ENCODE results near the gene TPPP3.

Gene TPPP3

DNA sequence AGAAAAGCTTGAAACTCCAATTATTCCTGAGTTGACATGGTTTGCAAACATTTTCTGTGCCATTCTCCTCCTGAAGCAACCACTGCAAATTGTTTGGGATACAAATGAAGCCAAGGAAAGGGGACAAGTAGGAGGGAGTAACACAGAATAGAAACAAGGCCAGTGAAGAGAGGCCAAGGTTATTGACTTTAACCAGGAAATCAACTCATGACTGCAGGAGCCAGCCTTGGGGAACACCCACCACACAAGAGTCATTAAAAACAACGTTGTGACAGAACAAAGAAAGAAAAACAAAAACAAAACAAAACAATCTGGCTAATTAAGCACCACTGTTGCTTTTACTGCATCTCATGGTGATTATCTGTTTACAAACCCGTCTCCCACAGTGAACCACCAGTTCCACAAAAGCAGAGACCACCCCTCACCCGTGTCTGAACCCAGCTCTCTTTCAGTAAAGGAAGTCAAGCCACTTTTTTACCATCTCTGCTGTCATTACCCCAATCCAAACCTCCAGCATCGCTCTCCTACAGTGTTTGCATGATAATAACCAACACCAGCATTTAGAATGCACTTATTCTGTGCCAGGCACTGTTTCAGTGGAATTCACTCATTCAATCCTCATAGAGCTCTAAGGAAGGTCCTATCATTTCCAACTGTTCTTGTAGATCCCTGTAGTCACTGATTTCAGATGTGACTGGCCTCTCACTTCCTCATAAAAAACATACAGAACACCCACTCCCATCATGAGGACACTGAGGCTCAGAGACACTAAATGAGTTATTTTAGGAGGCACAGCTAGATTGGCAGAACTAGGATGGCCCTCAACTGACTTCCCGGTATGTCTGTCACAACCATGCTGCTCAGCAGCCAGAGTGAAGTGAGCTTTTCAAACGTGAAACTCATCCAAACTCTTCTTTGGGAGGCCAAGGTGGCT lies 20.9 kb upstream of the TPPP3 start:
- Histone ChIP-seq H3K36me3 (ENCODE audit: insufficient read depth, low read depth, low read length) (no peaks in the 10 kb centered on the region), H3K4me1 (ENCODE audit: insufficient read depth, low read length) (peaks cover 8% of the 10 kb centered on the region; the same call in 1 of the 2 replicates), H3K27ac (ENCODE audit: low read length) (no peak overlapping the region), H3K4me3 (ENCODE audit: low read length) (no peak overlapping the region), H3K27me3 (ENCODE audit: insufficient read depth, low read length) (peaks cover 5% of the 10 kb centered on the region; the same call in 1 of the 2 replicates), H3K9ac (ENCODE audit: low read depth, low read length) (no peak overlapping the region; the same call in 1 of the 2 replicates), H3K9me3 (ENCODE audit: insufficient read depth, low read depth, low read length) (no peaks in the 10 kb centered on the region)

DNA sequence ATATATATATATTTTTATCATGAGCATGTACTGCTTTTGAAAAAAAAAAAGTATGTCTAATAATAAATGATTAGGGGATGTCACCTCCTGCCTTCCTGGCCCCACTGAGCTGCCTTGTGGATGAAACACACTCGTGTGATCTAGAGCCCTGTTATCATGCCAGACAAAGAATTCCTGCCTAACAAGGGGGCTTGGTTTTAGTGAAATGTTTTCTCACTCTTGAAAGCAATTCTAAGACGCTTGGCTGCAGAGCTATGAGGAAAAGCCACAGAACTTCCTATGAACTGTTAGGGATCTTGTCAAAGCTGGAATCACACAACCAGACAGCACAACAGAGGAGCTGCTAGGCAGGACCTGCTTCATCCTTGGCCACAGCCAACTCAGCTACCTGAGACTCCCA lies 19.0 kb upstream of the TPPP3 start:
- Histone ChIP-seq H3K9ac (ENCODE audit: low read depth, low read length) (no peak overlapping the region), H3K27ac (ENCODE audit: low read length) (no peak overlapping the region), H3K4me3 (ENCODE audit: low read length) (no peak overlapping the region), H3K27me3 (ENCODE audit: insufficient read depth, low read length) (peaks cover 5% of the 10 kb centered on the region; the same call in 1 of the 2 replicates), H3K36me3 (ENCODE audit: insufficient read depth, low read depth, low read length) (no peaks in the 10 kb centered on the region), H3K4me1 (ENCODE audit: insufficient read depth, low read length) (peaks cover 11% of the 10 kb centered on the region; the same call in 1 of the 2 replicates), H3K9me3 (ENCODE audit: insufficient read depth, low read depth, low read length) (no peaks in the 10 kb centered on the region)

DNA sequence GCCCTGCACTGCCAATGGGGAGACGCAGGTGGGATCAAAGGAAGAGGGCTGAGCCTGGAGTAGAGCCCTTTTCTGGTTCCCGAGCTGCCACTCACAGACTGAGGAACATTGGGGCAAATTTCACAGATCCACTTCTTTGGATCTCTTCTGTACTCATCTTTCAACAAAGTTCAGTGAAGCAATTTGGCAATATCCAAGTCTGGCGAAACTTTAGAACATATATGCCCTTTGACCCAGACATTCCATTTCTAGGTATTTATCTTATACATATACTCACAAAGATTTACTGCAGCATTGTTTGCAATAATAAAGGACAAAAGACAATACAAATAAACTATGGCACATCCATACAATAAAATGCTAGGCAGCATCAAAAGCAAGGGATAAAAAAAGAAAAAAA lies 18.0 kb upstream of the TPPP3 start:
- Histone ChIP-seq H3K4me1 (ENCODE audit: insufficient read depth, low read length) (peaks cover 13% of the 10 kb centered on the region; the same call in 1 of the 2 replicates), H3K9ac (ENCODE audit: low read depth, low read length) (no peak overlapping the region), H3K36me3 (ENCODE audit: insufficient read depth, low read depth, low read length) (no peaks in the 10 kb centered on the region), H3K27ac (ENCODE audit: low read length) (no peak overlapping the region), H3K9me3 (ENCODE audit: insufficient read depth, low read depth, low read length) (no peaks in the 10 kb centered on the region), H3K27me3 (ENCODE audit: insufficient read depth, low read length) (peaks cover 5% of the 10 kb centered on the region; the same call in 1 of the 2 replicates), H3K4me3 (ENCODE audit: low read length) (no peak overlapping the region)

- no peak overlapping the region for H3K27ac ChIP-seq (ENCODE audit: low read length)
- H3K9me3 ChIP-seq (ENCODE audit: insufficient read depth, low read depth, low read length), result no peaks in the 10 kb centered on the region
- H3K4me1 ChIP-seq (ENCODE audit: insufficient read depth, low read length), result peaks cover 15% of the 10 kb centered on the region; the same call in 1 of the 2 replicates
- H3K4me3 ChIP-seq (ENCODE audit: low read length), result no peak overlapping the region
- no peak overlapping the region for H3K9ac ChIP-seq (ENCODE audit: low read depth, low read length)
- no peaks in the 10 kb centered on the region for H3K27me3 ChIP-seq (ENCODE audit: insufficient read depth, low read length)
- no peaks in the 10 kb centered on the region for H3K36me3 ChIP-seq (ENCODE audit: insufficient read depth, low read depth, low read length)
Measured at GRCh38 chr16:67409631-67410030, 16.3 kb upstream of the TPPP3 start.

GRCh38 chr16:67407788-67408452 lies 14.6 kb upstream of the TPPP3 start:
- Histone ChIP-seq H3K27me3 (ENCODE audit: insufficient read depth, low read length) (no peaks in the 10 kb centered on the region), H3K9me3 (ENCODE audit: insufficient read depth, low read depth, low read length) (no peaks in the 10 kb centered on the region), H3K4me1 (ENCODE audit: insufficient read depth, low read length) (peaks cover 10% of the 10 kb centered on the region; the same call in 1 of the 2 replicates), H3K4me3 (ENCODE audit: low read length) (no peak overlapping the region), H3K36me3 (ENCODE audit: insufficient read depth, low read depth, low read length) (no peaks in the 10 kb centered on the region), H3K27ac (ENCODE audit: low read length) (no peak overlapping the region), H3K9ac (ENCODE audit: low read depth, low read length) (peak overlapping the region; percentile 30; the same call in 1 of the 2 replicates)

DNA sequence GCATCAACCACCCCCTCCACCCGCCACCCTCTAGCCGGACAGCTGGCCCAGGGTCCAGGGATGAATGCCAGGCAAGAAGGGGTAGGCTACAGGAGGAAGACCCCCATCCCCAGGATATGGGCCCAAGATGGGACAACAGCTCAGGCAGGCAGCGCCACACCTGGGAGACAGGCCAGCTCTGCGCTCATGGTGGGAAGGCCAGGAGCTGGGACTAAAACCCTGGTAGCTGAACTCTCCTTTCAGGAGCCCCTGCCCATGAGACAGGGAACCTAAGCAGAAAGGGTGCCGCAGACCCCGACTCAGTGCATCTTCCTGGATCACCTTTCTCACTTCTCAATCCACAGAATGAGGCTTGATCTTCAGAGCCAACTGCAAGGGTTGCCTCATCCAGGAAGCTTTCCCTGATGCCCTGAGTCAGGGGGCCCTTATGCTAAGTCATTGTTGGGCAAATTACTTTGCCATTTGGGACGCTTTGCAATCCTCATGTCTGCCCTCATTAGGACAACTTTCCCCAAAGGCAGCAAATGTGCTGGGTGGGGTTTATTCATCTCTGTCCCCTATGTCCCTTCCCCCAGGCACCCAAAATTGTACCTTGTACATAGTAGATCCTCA lies 14.0 kb upstream of the TPPP3 start:
- Histone ChIP-seq H3K36me3 (ENCODE audit: insufficient read depth, low read depth, low read length) (no peaks in the 10 kb centered on the region), H3K9ac (ENCODE audit: low read depth, low read length) (peak overlapping the region; percentile 30; the same call in 1 of the 2 replicates), H3K27ac (ENCODE audit: low read length) (no peak overlapping the region), H3K9me3 (ENCODE audit: insufficient read depth, low read depth, low read length) (no peaks in the 10 kb centered on the region), H3K4me1 (ENCODE audit: insufficient read depth, low read length) (peaks cover 10% of the 10 kb centered on the region; the same call in 1 of the 2 replicates), H3K4me3 (ENCODE audit: low read length) (no peak overlapping the region), H3K27me3 (ENCODE audit: insufficient read depth, low read length) (no peaks in the 10 kb centered on the region)

GRCh38 chr16:67406111-67406971 lies 13.0 kb upstream of the TPPP3 start:
- no peak overlapping the region for H3K4me3 ChIP-seq (ENCODE audit: low read length)
- H3K9ac ChIP-seq (ENCODE audit: low read depth, low read length), result no peak overlapping the region
- no peak overlapping the region for H3K27ac ChIP-seq (ENCODE audit: low read length)
- peaks cover 10% of the 10 kb centered on the region; the same call in 1 of the 2 replicates for H3K4me1 ChIP-seq (ENCODE audit: insufficient read depth, low read length)
- H3K36me3 ChIP-seq (ENCODE audit: insufficient read depth, low read depth, low read length), result no peaks in the 10 kb centered on the region
- no peaks in the 10 kb centered on the region for H3K27me3 ChIP-seq (ENCODE audit: insufficient read depth, low read length)
- no peaks in the 10 kb centered on the region for H3K9me3 ChIP-seq (ENCODE audit: insufficient read depth, low read depth, low read length)

GRCh38 chr16:67405336-67405735 lies 12.0 kb upstream of the TPPP3 start:
- H3K4me3 ChIP-seq (ENCODE audit: low read length), result no peak overlapping the region
- no peaks in the 10 kb centered on the region for H3K36me3 ChIP-seq (ENCODE audit: insufficient read depth, low read depth, low read length)
- H3K27ac ChIP-seq (ENCODE audit: low read length), result no peak overlapping the region
- no peak overlapping the region for H3K9ac ChIP-seq (ENCODE audit: low read depth, low read length)
- H3K9me3 ChIP-seq (ENCODE audit: insufficient read depth, low read depth, low read length), result no peaks in the 10 kb centered on the region
- H3K27me3 ChIP-seq (ENCODE audit: insufficient read depth, low read length), result no peaks in the 10 kb centered on the region; the same call in 1 of the 2 replicates
- peaks cover 10% of the 10 kb centered on the region; the same call in 1 of the 2 replicates for H3K4me1 ChIP-seq (ENCODE audit: insufficient read depth, low read length)

DNA sequence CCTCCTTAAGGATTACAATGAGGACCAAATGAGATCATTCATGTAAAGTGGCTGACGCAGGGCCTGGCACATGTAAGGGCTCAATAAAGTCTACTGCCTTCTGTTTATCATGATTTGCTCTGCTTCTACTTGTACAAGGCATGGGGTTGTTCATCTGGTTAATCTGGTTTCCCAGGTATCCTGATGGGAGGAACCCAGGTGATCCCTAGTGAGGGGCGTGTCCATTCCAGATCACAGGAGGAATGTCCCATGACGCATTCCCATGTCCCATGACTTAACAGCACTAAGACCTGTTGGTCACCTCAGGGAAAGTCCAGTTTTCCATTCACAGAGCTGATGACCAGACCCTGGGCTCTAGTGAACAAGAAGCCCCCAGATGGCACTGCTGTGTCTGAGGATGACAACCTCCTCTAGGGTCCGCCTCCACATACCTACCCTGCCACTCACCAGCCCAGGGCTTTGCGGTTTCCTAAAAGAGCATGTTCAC lies 11.5 kb upstream of the TPPP3 start:
- no peaks in the 10 kb centered on the region for H3K9me3 ChIP-seq (ENCODE audit: insufficient read depth, low read depth, low read length)
- no peaks in the 10 kb centered on the region for H3K36me3 ChIP-seq (ENCODE audit: insufficient read depth, low read depth, low read length)
- peaks cover 11% of the 10 kb centered on the region; the same call in 1 of the 2 replicates for H3K4me1 ChIP-seq (ENCODE audit: insufficient read depth, low read length)
- H3K27ac ChIP-seq (ENCODE audit: low read length), result no peak overlapping the region
- H3K4me3 ChIP-seq (ENCODE audit: low read length), result no peak overlapping the region
- H3K9ac ChIP-seq (ENCODE audit: low read depth, low read length), result no peak overlapping the region
- no peaks in the 10 kb centered on the region; the same call in 1 of the 2 replicates for H3K27me3 ChIP-seq (ENCODE audit: insufficient read depth, low read length)

GRCh38 chr16:67403976-67404555 lies 10.8 kb upstream of the TPPP3 start:
- H3K4me3 ChIP-seq (ENCODE audit: low read length), result no peak overlapping the region
- H3K36me3 ChIP-seq (ENCODE audit: insufficient read depth, low read depth, low read length), result no peaks in the 10 kb centered on the region
- no peak overlapping the region for H3K27ac ChIP-seq (ENCODE audit: low read length)
- H3K9ac ChIP-seq (ENCODE audit: low read depth, low read length), result no peak overlapping the region
- no peaks in the 10 kb centered on the region for H3K9me3 ChIP-seq (ENCODE audit: insufficient read depth, low read depth, low read length)
- H3K27me3 ChIP-seq (ENCODE audit: insufficient read depth, low read length), result peaks cover 3% of the 10 kb centered on the region
- peaks cover 15% of the 10 kb centered on the region; the same call in 1 of the 2 replicates for H3K4me1 ChIP-seq (ENCODE audit: insufficient read depth, low read length)

Data from iPS-20b (cell line).